Psoas muscle (tissue), 8 donors: ENCODE measurements around the gene RPTN. TPM values are rescaled to one million over a fixed set of nuclear protein-coding genes. Genes with fewer than 3 reads are reported as not detected.

Experiments used
- ATAC-seq, 4 donors: fragments of 200-7000 bp; cut with Tn5 transposase; one replicate each; pipeline ENCODE4 v1.9.1; 2020; ENCODE audit warnings: moderate library complexity in 3 of 4, mild to moderate bottlenecking in 2 of 4
- DNase-seq, 2 donors: peaks; one replicate each; pipeline ENCODE4 v3.0.0-alpha.2; 2020
- H3K27ac ChIP-seq: fragments of 200-600 bp; one replicate; pipeline ENCODE4 v1.8.0; 2022
- H3K27me3 ChIP-seq, 3 donors: fragments of 200-600 bp in 1 of 3; one replicate each; pipeline versions ENCODE4 v1.6.1 to v1.8.0; 2013 to 2022; ENCODE audit warnings: low read length in 2 of 3, mild to moderate bottlenecking in 2 of 3, moderate library complexity in 1 of 3; ENCODE audit not compliant: insufficient read depth in 3 of 3
- H3K36me3 ChIP-seq, 2 donors: fragments of 200-600 bp in 1 of 2; one replicate each; pipeline versions ENCODE4 v1.6.1 to v1.8.0; 2013 to 2022; ENCODE audit warnings: low read depth in 1 of 2, mild to moderate bottlenecking in 1 of 2, moderate library complexity in 1 of 2; ENCODE audit not compliant: insufficient read depth in 1 of 2
- H3K4me1 ChIP-seq: fragments of 200-600 bp; one replicate; pipeline ENCODE4 v1.8.0; 2022
- H3K4me3 ChIP-seq: fragments of 200-600 bp; one replicate; pipeline ENCODE4 v1.8.0; 2022; ENCODE audit warnings: mild to moderate bottlenecking
- H3K9me3 ChIP-seq: fragments of 200-600 bp; one replicate; pipeline ENCODE4 v1.8.0; 2022
- CTCF ChIP-seq: fragments of 200-600 bp; IDR thresholded peaks from one replicate; pipeline ENCODE4 v1.8.0; 2022; ENCODE audit warnings: antibody characterized with exemption
- WGBS, 3 donors: extraction: QIAGEN DNeasy Blood & Tissue Kit; methylation state at CpG; one replicate each; pipeline versions ENCODE4 v1.1.6 to v1.1.7; 2013; 5-methylcytosine and 5-hydroxymethylcytosine counted together
- intact Hi-C, 2 donors: fragments of 100-400 bp; cut with DNase I; formaldehyde crosslinking; loops; one replicate each; pipeline versions ENCODE4 v1.11.0 to v1.14.2; 2022
- long read RNA-seq, 2 donors: library from polyadenylated mRNA; unstranded; transcript quantifications; one replicate each; pipeline ENCODE4 v2.0.0, GENCODE V29; 2021
- polyA plus RNA-seq, 3 donors: library from polyadenylated mRNA; stranded (reverse); fragments of 200-250 nt; gene quantifications; one replicate each; pipeline ENCODE4 v1.2.3, GENCODE V29; 2013
- total RNA-seq, 4 donors: library from RNA; stranded (reverse); fragmentation: NEBNext Ultra II Directional in 2 of 4; extraction: Animal tissue kit (Norgen Biotek cat#: 25700) in 2 of 4; gene quantifications; one replicate each; pipeline versions ENCODE4 v1.2.1 to v1.2.4, GENCODE V29; 2021 to 2023
- donor health status: healthy with polysubstance abuse.
- donor health status: DM: no; HTN: no; CAD: no; lungs with moderate emphysema.
- donor health status: Bipolar disorder and iron deficiency.
- donor health status: healthy.
- donor health status: DM: yes; HTN: yes; CAD: no.
- donor health status: DM: no; HTN: no; CAD: no.
- donor health status: DM: no; HTN: no; CAD: no.
- donor health status: DM: yes; HTN: yes; CAD: no.

The RPTN gene
- not detected for total RNA-seq
- not detected for polyA plus RNA-seq
- long read RNA-seq, donor 1, result 0 reads
- long read RNA-seq, donor 2, result 0 reads

GRCh38 chr1:152159144-152159543 is at the start of gene RPTN:
RPTN (minus strand) TSS chr1:152159228; CDS start chr1:152157889, 1,339 bp downstream.
- Histone ChIP-seq H3K27ac (no peak within 1 kb of the TSS), H3K27me3 (no peaks in the 10 kb centered on the region), H3K36me3 (no peaks in the 10 kb centered on the region), H3K4me1 (no peaks in the 10 kb centered on the region), H3K4me3 (no peak within 1 kb of the TSS), H3K9me3 (no peaks in the 10 kb centered on the region)
- no peak for TF ChIP-seq CTCF
- intact Hi-C loops, result no loop called here
- WGBS, 3 donors, result 72 to 81% (median 80%) methylated on average over 1 of the region's 1 CpG
- ATAC-seq (no peak), DNase-seq (no peak)

- H3K4me1 ChIP-seq, result no peaks in the 10 kb centered on the region
- H3K36me3 ChIP-seq, result no peaks in the 10 kb centered on the region
- H3K9me3 ChIP-seq, result no peaks in the 10 kb centered on the region
- H3K4me3 ChIP-seq, result no peak overlapping the region
- intact Hi-C loops, result no loop called here
- no peak overlapping the region for H3K27ac ChIP-seq
- ATAC-seq (no peak), DNase-seq (no peak)
- no peak for TF ChIP-seq CTCF
- peaks cover 0 to 5% (median 0%) of the 10 kb centered on the region in 3 donors for H3K27me3 ChIP-seq
Observed at GRCh38 chr1:152198982-152199381, 40.0 kb upstream of the RPTN start.

GRCh38 chr1:152197361-152197941 is 38.4 kb upstream of the RPTN start:
- Histone ChIP-seq H3K4me1 (no peaks in the 10 kb centered on the region), H3K27me3 (peaks cover 0 to 5% (median 0%) of the 10 kb centered on the region in 3 donors), H3K9me3 (no peaks in the 10 kb centered on the region), H3K4me3 (no peak overlapping the region), H3K27ac (no peak overlapping the region), H3K36me3 (no peaks in the 10 kb centered on the region)
- intact Hi-C loops, result no loop called here
- ATAC-seq (no peak), DNase-seq (no peak)
- no peak for TF ChIP-seq CTCF

GRCh38 chr1:152191711-152192110 is 32.7 kb upstream of the RPTN start:
- Histone ChIP-seq H3K36me3 (no peaks in the 10 kb centered on the region), H3K4me3 (no peak overlapping the region), H3K4me1 (no peaks in the 10 kb centered on the region), H3K27me3 (peaks cover 0 to 19% (median 3%) of the 10 kb centered on the region in 3 donors), H3K27ac (no peak overlapping the region), H3K9me3 (no peaks in the 10 kb centered on the region)
- no peak for TF ChIP-seq CTCF
- intact Hi-C loops, result loop anchor here (2.0 to 5.0 kb wide), 2 partner anchors 257 to 266 kb away; no protein-coding TSS in a partner anchor
- ATAC-seq, result no peak
- DNase-seq, result no peak

GRCh38 chr1:152191260-152191659 is 32.2 kb upstream of the RPTN start:
- WGBS, 3 donors, result 72 to 89% (median 77%) methylated on average over 5 of the region's 5 CpGs
- intact Hi-C loops, result loop anchor here in 1 of 2 donors (5.0 kb wide), 1 partner anchor 266 kb away; no protein-coding TSS in a partner anchor
- Histone ChIP-seq H3K4me3 (no peak overlapping the region), H3K27ac (no peak overlapping the region), H3K9me3 (no peaks in the 10 kb centered on the region), H3K36me3 (no peaks in the 10 kb centered on the region), H3K4me1 (no peaks in the 10 kb centered on the region), H3K27me3 (peaks cover 0 to 19% (median 3%) of the 10 kb centered on the region in 3 donors)
- no peak for TF ChIP-seq CTCF
- DNase-seq (no peak), ATAC-seq (no peak)
